Measurements from ENCODE around the gene CBX2.

The CBX2 gene

GRCh38 chr17:79831265-79832217, 53.6 kb downstream of the CBX2 start:
- no peak for DNase-seq

GRCh38 chr17:79832218-79833109, 54.5 kb downstream of the CBX2 start:
- DNase-seq, result no peak

- DNase-seq, result no peak
Measured at GRCh38 chr17:79833110-79833450, 55.1 kb downstream of the CBX2 start.

- no peak for DNase-seq
Measured at GRCh38 chr17:79833744-79834564, 56.0 kb downstream of the CBX2 start.

GRCh38 chr17:79834565-79835469, 56.9 kb downstream of the CBX2 start:
- DNase-seq, result no peak

- no peak for DNase-seq
Measured at GRCh38 chr17:79835470-79835899, 57.5 kb downstream of the CBX2 start.

GRCh38 chr17:79835953-79836509, 58.1 kb downstream of the CBX2 start:
- DNase-seq, result peak; percentile 85

- no peak for DNase-seq
Measured at GRCh38 chr17:79836510-79836971, 58.6 kb downstream of the CBX2 start.

GRCh38 chr17:79836972-79837887, 59.3 kb downstream of the CBX2 start:
- DNase-seq, result peak; percentile 64

All from COR-L47 (cell line).